A549 (cell line): ENCODE measurements around the gene EXOC4. TPM values are rescaled to one million over a fixed set of nuclear protein-coding genes. Genes with fewer than 3 reads are reported as not detected.

Experiments
- ATAC-seq, 2 experiments: fragments of 200-7000 bp in 1 of 2; fragments of >200 bp in 1 of 2; cut with Nextera tagmentation in 1 of 2; cut with Tn5 transposase in 1 of 2; 3 replicates each; pipeline versions ENCODE4 v1.8.0 to v1.9.1; 2018 to 2020; ENCODE audit warnings: mild to moderate bottlenecking in 1 of 2, moderate library complexity in 1 of 2
- CTCF ChIA-PET: fragments of 300-600 bp; sonication (Branson Sonifier 250); formaldehyde crosslinking; extraction: SDS; loops from one replicate; lab custom pipeline; 2021; ENCODE audit warnings: antibody characterized with exemption, inconsistent platforms; lab: Yijun Ruan, JAX
- POLR2A ChIA-PET: fragments of 350-600 bp; formaldehyde crosslinking; extraction: SDS; loops from one replicate; lab custom pipeline; 2021; ENCODE audit warnings: antibody characterized with exemption, inconsistent platforms; lab: Yijun Ruan, JAX
- DNase-seq, 2 experiments: peaks; one replicate each; pipeline versions ENCODE4 v3.0.0 to v3.0.0-alpha.2; 2011 to 2016; ENCODE audit warnings: low read depth in 1 of 2, low spot score in 1 of 2
- FAIRE-seq: peaks from 2 replicates; lab custom pipeline; 2011; peaks lifted over from hg19 to GRCh38; lab: Jason Lieb, UNC
- H3K27ac ChIP-seq, 2 experiments: fragments of >200 bp; sonication (Bioruptor Twin); formaldehyde crosslinking; 3 replicates each; pipeline ENCODE4 v1.5.1; 2016 to 2017
- H3K4me1 ChIP-seq: fragments of >200 bp; sonication (Bioruptor Twin); formaldehyde crosslinking; 3 replicates; pipeline ENCODE4 v1.6.1; 2016
- H3K4me2 ChIP-seq: fragments of >200 bp; sonication (Bioruptor Twin); formaldehyde crosslinking; 3 replicates; pipeline ENCODE4 v1.6.1; 2016
- H3K4me3 ChIP-seq: fragments of >200 bp; sonication (Bioruptor Twin); formaldehyde crosslinking; 3 replicates; pipeline ENCODE4 v1.5.1; 2016
- H3K9me3 ChIP-seq: fragments of >200 bp; sonication (Bioruptor Twin); formaldehyde crosslinking; 3 replicates; pipeline ENCODE4 v1.6.1; 2016
- BHLHE40 ChIP-seq: IDR thresholded peaks from 2 replicates; pipeline ENCODE4 v1.6.1; 2012; ENCODE audit warnings: low read depth, low read length, inconsistent platforms
- CBX2 ChIP-seq: fragments of 200-600 bp; sonication (generic); IDR thresholded peaks from 2 replicates; pipeline ENCODE4 v1.6.1; 2016; ENCODE audit warnings: low read depth, mild to moderate bottlenecking, borderline replicate concordance
- CHD2 ChIP-seq: fragments of 150-350 bp; IDR thresholded peaks from 2 replicates; pipeline ENCODE4 v1.6.1; 2014; ENCODE audit warnings: low read length; ENCODE audit not compliant: partially characterized antibody
- ESRRA ChIP-seq: fragments of 150-350 bp; IDR thresholded peaks from 2 replicates; pipeline ENCODE4 v1.6.1; 2014; ENCODE audit warnings: mild to moderate bottlenecking, low read length, borderline replicate concordance
- FOSB ChIP-seq: fragments of 250-450 bp; sonication (Bioruptor Pico); IDR thresholded peaks from 2 replicates; pipeline ENCODE4 v1.5.0; 2020; ENCODE audit warnings: mild to moderate bottlenecking, moderate library complexity
- FOXS1 ChIP-seq: fragments of 250-450 bp; sonication (Bioruptor Pico); IDR thresholded peaks from 2 replicates; pipeline ENCODE4 v1.5.0; 2020; ENCODE audit warnings: mild to moderate bottlenecking, moderate library complexity
- HES2 ChIP-seq: fragments of >200 bp; sonication (Bioruptor Twin); formaldehyde crosslinking; IDR thresholded peaks from 2 replicates; pipeline ENCODE4 v1.6.1; 2016
- KDM1A ChIP-seq: fragments of 200-600 bp; sonication (generic); IDR thresholded peaks from 2 replicates; pipeline ENCODE4 v1.6.1; 2016; ENCODE audit warnings: low read depth, mild to moderate bottlenecking
- MAFK ChIP-seq: fragments of 450-650 bp; IDR thresholded peaks from 2 replicates; pipeline ENCODE4 v1.6.1; 2014; ENCODE audit not compliant: partially characterized antibody
- RAD21 ChIP-seq, 2 experiments: fragments of >200 bp in 1 of 2; sonication (Bioruptor Twin) in 1 of 2; formaldehyde crosslinking in 1 of 2; IDR thresholded peaks in 1 of 2; conservative IDR thresholded peaks in 1 of 2; 2 replicates in 1 of 2; 3 replicates in 1 of 2; pipeline ENCODE4 v1.6.1; 2012 to 2018; ENCODE audit warnings: inconsistent platforms in 1 of 2
- RFX5 ChIP-seq: fragments of 450-650 bp; IDR thresholded peaks from 2 replicates; pipeline ENCODE4 v1.7.1; 2014; ENCODE audit warnings: antibody characterized with exemption, mild to moderate bottlenecking, moderate library complexity
- SMC3 ChIP-seq: fragments of >200 bp; sonication (Bioruptor Twin); formaldehyde crosslinking; IDR thresholded peaks from 3 replicates; pipeline ENCODE4 v1.6.1; 2018; ENCODE audit warnings: inconsistent platforms
- USF2 ChIP-seq: fragments of 450-650 bp; IDR thresholded peaks from 2 replicates; pipeline ENCODE4 v1.6.1; 2014; ENCODE audit warnings: antibody characterized with exemption
- ZFP36 ChIP-seq: fragments of 450-650 bp; IDR thresholded peaks from 2 replicates; pipeline ENCODE4 v1.6.1; 2014; ENCODE audit warnings: borderline replicate concordance; ENCODE audit not compliant: partially characterized antibody
- WGBS: methylation state at CpG from one replicate; pipeline ENCODE4 v1.1.6; 2017; ENCODE audit errors: missing lambda C conversion rate; 5-methylcytosine and 5-hydroxymethylcytosine counted together
- polyA plus RNA-seq, 4 experiments: library from polyadenylated mRNA; depleted of rRNA in 3 of 4; stranded (reverse); fragments of >200 nt; fragmentation: RNase III in 1 of 4; extraction: RNeasy Plus Mini Kit Qiagen cat#74134 plus additional on column Dnase treatment in 1 of 4; gene quantifications; 2 replicates in 3 of 4; 3 replicates in 1 of 4; pipeline ENCODE4 v1.2.3, GENCODE V29; 2011 to 2017
- TF ChIP-seq, protein P1 (sequence below): fragments of >200 bp; sonication (Bioruptor Twin); formaldehyde crosslinking; IDR thresholded peaks from 3 replicates; pipeline ENCODE4 v1.6.1; 2016
- TF ChIP-seq, protein P2 (sequence below): fragments of 250-450 bp; sonication (Bioruptor Pico); IDR thresholded peaks from 2 replicates; pipeline ENCODE4 v1.5.0; 2021; ENCODE audit warnings: mild to moderate bottlenecking, moderate library complexity, borderline replicate concordance
- TF ChIP-seq, protein P3 (sequence below): fragments of 200-600 bp; sonication (generic); IDR thresholded peaks from 2 replicates; pipeline ENCODE4 v1.6.1; 2016; ENCODE audit warnings: antibody characterized with exemption, mild to moderate bottlenecking, moderate library complexity
- TF ChIP-seq, protein P4 (sequence below): fragments of >200 bp; sonication (Bioruptor Twin); formaldehyde crosslinking; IDR thresholded peaks from 3 replicates; pipeline ENCODE4 v1.5.1; 2016

EXOC4 gene
- polyA plus RNA-seq, 2 of the 4 experiments (the other 2 are of a cell fraction) = 33.4 to 73.1 TPM

GRCh38 chr7:133633055-133633454 is 380.2 kb downstream of the EXOC4 start:
- DNase-seq (peak in 1 of 2 experiments; percentile 1), ATAC-seq (no peak), FAIRE-seq (no peak)
- Histone ChIP-seq H3K9me3 (no peaks in the 10 kb centered on the region), H3K4me3 (no peak overlapping the region), H3K4me1 (no peaks in the 10 kb centered on the region), H3K27ac (no peak overlapping the region), H3K4me2 (no peak overlapping the region)
- POLR2A ChIA-PET = no interaction called here
- 45% methylated on average over 2 of the region's 2 CpGs for WGBS
- CTCF ChIA-PET = no interaction called here
- no peak for TF ChIP-seq CBX2
- no peak for TF ChIP-seq KDM1A

DNA sequence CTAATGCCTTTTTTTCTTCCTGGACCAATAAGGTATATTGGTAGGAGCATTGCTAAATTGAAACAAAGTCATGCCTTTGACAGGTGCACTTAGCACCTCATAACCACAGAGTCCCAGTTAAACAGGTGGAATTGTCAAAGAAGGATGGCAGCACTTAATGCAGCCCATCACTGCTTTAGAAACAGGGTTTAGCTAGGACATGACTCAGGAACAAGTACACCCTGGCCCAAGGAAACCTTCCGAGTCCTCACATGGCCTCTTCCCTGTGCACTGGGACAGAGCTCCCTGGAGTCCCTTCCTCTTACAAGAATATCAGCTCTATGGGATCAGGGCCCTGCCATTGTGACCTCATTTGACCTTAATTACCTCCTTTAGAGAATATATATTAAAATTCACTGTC is 382.7 kb downstream of the EXOC4 start:
- Histone ChIP-seq H3K27ac (no peak overlapping the region), H3K4me1 (no peaks in the 10 kb centered on the region), H3K9me3 (no peaks in the 10 kb centered on the region), H3K4me3 (no peak overlapping the region), H3K4me2 (no peak overlapping the region)
- 83% methylated on average over 1 of the region's 1 CpG for WGBS
- FAIRE-seq (no peak), ATAC-seq (no peak), DNase-seq (no peak)
- POLR2A ChIA-PET = no interaction called here
- TF ChIP-seq FOXS1 (CRISPR knock-in tag) = no peak
- TF ChIP-seq HES2 = no peak
- TF ChIP-seq, protein P1, sequence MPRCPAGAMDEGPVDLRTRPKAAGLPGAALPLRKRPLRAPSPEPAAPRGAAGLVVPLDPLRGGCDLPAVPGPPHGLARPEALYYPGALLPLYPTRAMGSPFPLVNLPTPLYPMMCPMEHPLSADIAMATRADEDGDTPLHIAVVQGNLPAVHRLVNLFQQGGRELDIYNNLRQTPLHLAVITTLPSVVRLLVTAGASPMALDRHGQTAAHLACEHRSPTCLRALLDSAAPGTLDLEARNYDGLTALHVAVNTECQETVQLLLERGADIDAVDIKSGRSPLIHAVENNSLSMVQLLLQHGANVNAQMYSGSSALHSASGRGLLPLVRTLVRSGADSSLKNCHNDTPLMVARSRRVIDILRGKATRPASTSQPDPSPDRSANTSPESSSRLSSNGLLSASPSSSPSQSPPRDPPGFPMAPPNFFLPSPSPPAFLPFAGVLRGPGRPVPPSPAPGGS = no peak
- TF ChIP-seq, protein P2, sequence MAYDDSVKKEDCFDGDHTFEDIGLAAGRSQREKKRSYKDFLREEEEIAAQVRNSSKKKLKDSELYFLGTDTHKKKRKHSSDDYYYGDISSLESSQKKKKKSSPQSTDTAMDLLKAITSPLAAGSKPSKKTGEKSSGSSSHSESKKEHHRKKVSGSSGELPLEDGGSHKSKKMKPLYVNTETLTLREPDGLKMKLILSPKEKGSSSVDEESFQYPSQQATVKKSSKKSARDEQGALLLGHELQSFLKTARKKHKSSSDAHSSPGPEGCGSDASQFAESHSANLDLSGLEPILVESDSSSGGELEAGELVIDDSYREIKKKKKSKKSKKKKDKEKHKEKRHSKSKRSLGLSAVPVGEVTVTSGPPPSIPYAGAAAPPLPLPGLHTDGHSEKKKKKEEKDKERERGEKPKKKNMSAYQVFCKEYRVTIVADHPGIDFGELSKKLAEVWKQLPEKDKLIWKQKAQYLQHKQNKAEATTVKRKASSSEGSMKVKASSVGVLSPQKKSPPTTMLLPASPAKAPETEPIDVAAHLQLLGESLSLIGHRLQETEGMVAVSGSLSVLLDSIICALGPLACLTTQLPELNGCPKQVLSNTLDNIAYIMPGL = no peak
- no peak for TF ChIP-seq USF2
- TF ChIP-seq ESRRA = no peak
- TF ChIP-seq BHLHE40 = no peak
- no peak for TF ChIP-seq CHD2
- TF ChIP-seq ZFP36 = no peak
- TF ChIP-seq SMC3 = no peak
- TF ChIP-seq RFX5 = no peak
- CTCF ChIA-PET = interaction anchor here (0.6 kb wide), 1 partner anchor 247 kb away, joined by 5 read pairs; no protein-coding TSS in a partner anchor

DNA sequence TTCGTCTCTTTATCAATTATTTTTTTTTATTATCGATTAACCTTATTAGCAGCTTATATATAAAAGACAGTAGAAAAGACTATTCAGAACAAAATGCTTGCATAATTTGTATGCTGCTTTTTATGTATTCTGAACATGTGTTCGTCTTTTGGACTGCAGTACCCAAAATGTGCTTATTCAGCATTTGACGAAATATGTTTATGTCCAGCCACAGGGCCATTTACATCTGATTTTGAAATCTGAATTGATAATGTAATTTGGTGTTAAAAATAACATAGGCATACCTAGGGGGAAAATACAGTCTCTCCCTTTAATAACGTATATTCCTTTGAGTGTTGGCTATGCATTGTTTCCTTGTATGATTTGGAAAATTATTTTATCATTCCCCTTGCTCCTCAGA is 386.0 kb downstream of the EXOC4 start:
- DNase-seq (no peak), ATAC-seq (no peak), FAIRE-seq (no peak)
- ChIA-PET CTCF (no interaction called here), POLR2A (no interaction called here)
- TF ChIP-seq, protein P3, sequence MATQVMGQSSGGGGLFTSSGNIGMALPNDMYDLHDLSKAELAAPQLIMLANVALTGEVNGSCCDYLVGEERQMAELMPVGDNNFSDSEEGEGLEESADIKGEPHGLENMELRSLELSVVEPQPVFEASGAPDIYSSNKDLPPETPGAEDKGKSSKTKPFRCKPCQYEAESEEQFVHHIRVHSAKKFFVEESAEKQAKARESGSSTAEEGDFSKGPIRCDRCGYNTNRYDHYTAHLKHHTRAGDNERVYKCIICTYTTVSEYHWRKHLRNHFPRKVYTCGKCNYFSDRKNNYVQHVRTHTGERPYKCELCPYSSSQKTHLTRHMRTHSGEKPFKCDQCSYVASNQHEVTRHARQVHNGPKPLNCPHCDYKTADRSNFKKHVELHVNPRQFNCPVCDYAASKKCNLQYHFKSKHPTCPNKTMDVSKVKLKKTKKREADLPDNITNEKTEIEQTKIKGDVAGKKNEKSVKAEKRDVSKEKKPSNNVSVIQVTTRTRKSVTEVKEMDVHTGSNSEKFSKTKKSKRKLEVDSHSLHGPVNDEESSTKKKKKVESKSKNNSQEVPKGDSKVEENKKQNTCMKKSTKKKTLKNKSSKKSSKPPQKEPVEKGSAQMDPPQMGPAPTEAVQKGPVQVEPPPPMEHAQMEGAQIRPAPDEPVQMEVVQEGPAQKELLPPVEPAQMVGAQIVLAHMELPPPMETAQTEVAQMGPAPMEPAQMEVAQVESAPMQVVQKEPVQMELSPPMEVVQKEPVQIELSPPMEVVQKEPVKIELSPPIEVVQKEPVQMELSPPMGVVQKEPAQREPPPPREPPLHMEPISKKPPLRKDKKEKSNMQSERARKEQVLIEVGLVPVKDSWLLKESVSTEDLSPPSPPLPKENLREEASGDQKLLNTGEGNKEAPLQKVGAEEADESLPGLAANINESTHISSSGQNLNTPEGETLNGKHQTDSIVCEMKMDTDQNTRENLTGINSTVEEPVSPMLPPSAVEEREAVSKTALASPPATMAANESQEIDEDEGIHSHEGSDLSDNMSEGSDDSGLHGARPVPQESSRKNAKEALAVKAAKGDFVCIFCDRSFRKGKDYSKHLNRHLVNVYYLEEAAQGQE = no peak
- TF ChIP-seq RAD21 (conservative IDR thresholded peaks at IDR 0.05 in 1 of 2, IDR thresholded peaks at IDR 0.05 in 1 of 2) (no peak), FOSB (CRISPR knock-in tag) (no peak), SMC3 (no peak), MAFK (peak; percentile 96)
- TF ChIP-seq, protein P4, sequence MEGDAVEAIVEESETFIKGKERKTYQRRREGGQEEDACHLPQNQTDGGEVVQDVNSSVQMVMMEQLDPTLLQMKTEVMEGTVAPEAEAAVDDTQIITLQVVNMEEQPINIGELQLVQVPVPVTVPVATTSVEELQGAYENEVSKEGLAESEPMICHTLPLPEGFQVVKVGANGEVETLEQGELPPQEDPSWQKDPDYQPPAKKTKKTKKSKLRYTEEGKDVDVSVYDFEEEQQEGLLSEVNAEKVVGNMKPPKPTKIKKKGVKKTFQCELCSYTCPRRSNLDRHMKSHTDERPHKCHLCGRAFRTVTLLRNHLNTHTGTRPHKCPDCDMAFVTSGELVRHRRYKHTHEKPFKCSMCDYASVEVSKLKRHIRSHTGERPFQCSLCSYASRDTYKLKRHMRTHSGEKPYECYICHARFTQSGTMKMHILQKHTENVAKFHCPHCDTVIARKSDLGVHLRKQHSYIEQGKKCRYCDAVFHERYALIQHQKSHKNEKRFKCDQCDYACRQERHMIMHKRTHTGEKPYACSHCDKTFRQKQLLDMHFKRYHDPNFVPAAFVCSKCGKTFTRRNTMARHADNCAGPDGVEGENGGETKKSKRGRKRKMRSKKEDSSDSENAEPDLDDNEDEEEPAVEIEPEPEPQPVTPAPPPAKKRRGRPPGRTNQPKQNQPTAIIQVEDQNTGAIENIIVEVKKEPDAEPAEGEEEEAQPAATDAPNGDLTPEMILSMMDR = no peak
- Histone ChIP-seq H3K9me3 (no peaks in the 10 kb centered on the region), H3K27ac (no peak overlapping the region), H3K4me3 (no peak overlapping the region), H3K4me1 (no peaks in the 10 kb centered on the region), H3K4me2 (no peak overlapping the region)
- 91% methylated on average over 5 of the region's 5 CpGs for WGBS
